GM21529 (cell line): Measurements from ENCODE around the gene TRIM31.

Experiments used
- ATAC-seq: cut with Tn5 transposase; IDR thresholded peaks from one replicate; pipeline ENCODE4 v1.9.1; 2021; ENCODE audit not compliant: unreplicated experiment

Gene TRIM31

GRCh38 chr6:30113003-30113759 is at the start of gene TRIM31:
TRIM31 (minus strand) TSS chr6:30113090; CDS start chr6:30112805, 285 bp downstream.
- ATAC-seq, result peak; percentile 74

- ATAC-seq, result no peak
Measured at GRCh38 chr6:30162265-30163089, 49.6 kb upstream of the TRIM31 start.

- ATAC-seq, result no peak
Measured at GRCh38 chr6:30160785-30161531, 48.1 kb upstream of the TRIM31 start, which contains the start of gene TRIM10. TRIM10 (minus strand) TSS chr6:30161211; CDS start chr6:30160858, 353 bp downstream.

GRCh38 chr6:30160008-30160784 is 47.3 kb upstream of the TRIM31 start:
- no peak for ATAC-seq

GRCh38 chr6:30158475-30159040 is 45.7 kb upstream of the TRIM31 start:
- no peak for ATAC-seq

GRCh38 chr6:30157999-30158398 is 45.1 kb upstream of the TRIM31 start:
- ATAC-seq, result no peak

- ATAC-seq, result no peak
Measured at GRCh38 chr6:30157581-30157980, 44.7 kb upstream of the TRIM31 start.

- no peak for ATAC-seq
Measured at GRCh38 chr6:30156774-30157173, 43.9 kb upstream of the TRIM31 start.

GRCh38 chr6:30156262-30156599 is 43.3 kb upstream of the TRIM31 start:
- no peak for ATAC-seq

- ATAC-seq, result no peak
Measured at GRCh38 chr6:30155520-30156261, 42.8 kb upstream of the TRIM31 start.

GRCh38 chr6:30154709-30155519 is 42.0 kb upstream of the TRIM31 start:
- no peak for ATAC-seq

GRCh38 chr6:30154061-30154460 is 41.2 kb upstream of the TRIM31 start:
- no peak for ATAC-seq

GRCh38 chr6:30152910-30153610 is 40.2 kb upstream of the TRIM31 start:
- no peak for ATAC-seq

GRCh38 chr6:30152016-30152673 is 39.3 kb upstream of the TRIM31 start:
- ATAC-seq, result no peak

GRCh38 chr6:30151580-30151979 is 38.7 kb upstream of the TRIM31 start:
- ATAC-seq, result no peak

GRCh38 chr6:30150671-30151395 is 37.9 kb upstream of the TRIM31 start:
- no peak for ATAC-seq
